Stimulated activated naive CD4-positive, alpha-beta T cell treated with Interleukin-2 at 50 U/mL for 16 hours (primary cell): ENCODE measurements around the gene OR2AG1.
"Not testable (repeated sequence)": the region's sequence is repeated elsewhere in the genome, so short reads cannot be mapped to it uniquely, and the experiment has no call there.

Experiments used
- DNase-seq: peaks from one replicate; lab custom pipeline; 2025; lab: John Stamatoyannopoulos, UW

OR2AG1 gene

DNA sequence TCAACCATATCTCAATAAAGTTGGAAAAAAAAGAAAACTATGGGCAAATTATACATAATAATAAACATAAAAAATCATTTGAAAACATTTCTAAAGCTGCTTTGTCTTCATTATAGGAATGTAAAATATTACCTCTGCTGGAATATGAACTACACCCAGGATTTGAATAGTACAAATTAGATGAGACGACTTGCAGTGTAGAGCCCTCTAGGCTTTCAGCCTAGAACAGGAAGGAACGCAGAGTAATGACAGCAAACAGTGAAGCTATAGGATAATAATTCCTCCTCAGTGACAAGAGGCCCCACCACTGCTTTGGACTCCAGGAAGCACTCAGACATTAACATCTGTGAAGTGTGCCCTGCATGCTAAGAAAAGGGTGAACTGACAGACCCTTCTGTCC lies 7.7 kb downstream of the OR2AG1 start:
- DNase-seq, result no peak

DNA sequence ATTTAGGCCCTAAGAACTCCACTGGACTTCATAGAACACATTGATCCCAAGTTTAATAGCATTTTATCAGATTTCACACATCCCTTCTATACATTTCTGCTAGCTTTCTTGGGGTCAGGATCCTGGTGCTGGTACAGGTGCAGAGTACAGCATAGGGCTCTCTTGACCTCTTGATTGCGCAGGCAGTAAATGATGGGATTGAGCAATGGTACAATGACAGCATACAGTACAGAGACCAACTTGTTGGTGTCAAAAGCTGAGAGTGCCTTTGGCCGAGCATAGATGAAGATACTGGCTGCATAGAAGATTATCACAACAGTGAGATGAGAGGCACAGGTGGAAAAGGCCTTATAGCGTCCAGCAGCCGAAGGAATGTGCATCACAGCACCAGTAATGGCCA lies 11.8 kb downstream of the OR2AG1 start:
- no peak for DNase-seq

DNA sequence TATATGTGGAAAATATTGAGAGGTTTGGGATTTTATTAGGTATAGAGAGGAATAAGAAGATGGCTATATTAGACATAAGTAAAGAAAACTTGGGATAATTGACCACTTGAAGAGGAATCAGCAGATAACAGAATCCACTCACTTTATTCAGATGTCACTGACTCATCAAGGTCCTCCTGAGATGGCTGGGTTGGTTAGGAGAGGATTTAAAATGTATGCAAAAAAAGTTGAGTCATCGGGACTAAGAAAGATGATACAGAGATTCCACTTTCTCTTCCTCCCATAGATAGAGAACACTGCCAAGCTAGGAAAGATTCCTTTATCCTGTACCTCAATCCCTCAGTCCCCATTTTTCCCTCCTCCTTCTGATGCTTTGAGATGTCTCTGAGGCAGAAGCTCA lies 16.6 kb downstream of the OR2AG1 start, which contains the start of gene OR6A2:
OR6A2 (minus strand) TSS at position 288 of the 400 bp plus-strand sequence. CDS start 3,981 bp downstream, outside the sequence.
- no peak for DNase-seq

DNA sequence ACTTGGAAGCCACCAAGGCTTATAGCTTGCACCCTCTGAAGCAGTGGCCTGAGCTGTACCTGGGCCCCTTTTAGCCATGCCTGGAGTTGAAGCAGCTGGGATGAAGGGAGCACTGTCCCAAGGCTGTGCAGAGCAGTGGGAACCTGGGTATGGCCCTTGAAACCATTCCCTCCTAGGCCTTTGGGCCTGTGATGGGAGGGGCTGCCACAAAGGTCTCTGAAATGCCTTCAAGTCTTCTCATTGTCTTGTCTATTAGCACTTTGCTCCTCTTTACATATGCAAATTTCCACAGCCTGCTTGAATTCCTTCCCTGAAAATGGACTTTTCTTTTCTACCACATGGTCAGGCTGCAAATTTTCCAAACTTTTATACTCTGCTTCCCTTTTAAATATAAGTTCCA lies 18.3 kb downstream of the OR2AG1 start:
- DNase-seq, result not testable (repeated sequence)

- no peak for DNase-seq
Observed at GRCh38 chr11:6812390-6813005, 29.7 kb downstream of the OR2AG1 start.

GRCh38 chr11:6813656-6814055 lies 30.8 kb downstream of the OR2AG1 start:
- no peak for DNase-seq

- no peak for DNase-seq
Observed at GRCh38 chr11:6817694-6818093, 34.9 kb downstream of the OR2AG1 start.

DNA sequence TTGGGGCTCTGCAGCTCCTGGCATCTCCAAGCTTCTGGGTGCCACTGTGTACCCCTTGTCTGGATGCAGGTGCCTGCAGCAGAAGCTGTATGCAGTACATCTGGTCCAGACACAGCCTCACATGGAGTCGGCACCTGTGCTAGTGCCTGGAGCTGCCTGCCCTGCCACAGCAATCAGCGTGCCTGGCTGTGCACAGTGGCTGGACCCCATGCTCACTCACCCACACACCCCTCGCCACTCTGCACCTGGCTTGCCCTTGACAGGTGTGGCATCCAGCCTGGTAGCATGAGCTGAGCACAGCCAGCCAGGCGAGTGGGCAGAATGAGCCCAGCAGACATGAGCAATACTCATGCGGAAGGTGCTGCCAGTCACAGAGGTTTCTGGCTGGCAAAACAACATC lies 36.1 kb downstream of the OR2AG1 start:
- DNase-seq, result no peak

- DNase-seq, result no peak
Observed at GRCh38 chr11:6824136-6824823, 41.5 kb downstream of the OR2AG1 start.

DNA sequence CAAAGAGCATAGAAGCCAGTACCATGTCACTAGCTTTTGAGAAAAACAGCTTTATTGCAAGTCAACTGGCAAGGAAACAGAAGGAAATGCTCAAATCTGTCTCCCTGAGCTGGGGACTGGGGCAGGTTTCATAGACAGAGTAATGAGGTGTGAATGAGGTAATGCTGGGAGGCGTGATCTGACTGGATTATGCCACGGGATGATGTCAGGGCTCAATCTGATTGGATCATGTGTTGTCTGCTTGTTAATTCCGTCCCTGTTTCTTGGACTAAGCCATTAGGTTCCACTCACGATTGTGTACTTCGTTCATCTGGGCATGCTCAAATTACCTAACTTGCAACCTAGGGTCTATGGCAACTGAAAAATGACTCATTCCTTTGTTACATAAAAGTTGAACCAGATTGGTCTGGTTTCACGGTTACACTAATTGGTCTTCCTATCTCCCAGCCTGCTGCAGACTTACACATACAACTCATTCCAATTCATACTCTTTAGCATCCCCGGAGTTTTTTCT lies 42.5 kb downstream of the OR2AG1 start:
- DNase-seq, result no peak

DNA sequence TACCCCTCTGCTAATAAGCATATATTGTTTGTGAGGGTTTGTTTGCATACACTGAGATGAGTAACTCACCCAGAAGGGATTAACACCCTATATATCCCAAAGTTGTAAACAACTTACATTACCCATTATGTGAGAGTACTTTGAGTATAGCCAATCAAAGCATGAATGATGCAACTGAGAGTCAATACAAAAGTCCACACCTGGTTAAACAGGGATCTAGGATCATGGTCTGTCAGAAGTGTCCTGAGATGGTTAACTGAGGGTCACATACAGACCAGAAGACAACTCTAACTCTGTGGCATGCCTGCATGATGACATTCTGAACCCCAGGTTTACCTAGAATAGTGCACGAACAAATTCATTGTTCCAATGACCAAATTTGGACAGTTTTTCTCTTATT lies 45.3 kb downstream of the OR2AG1 start:
- no peak for DNase-seq

DNA sequence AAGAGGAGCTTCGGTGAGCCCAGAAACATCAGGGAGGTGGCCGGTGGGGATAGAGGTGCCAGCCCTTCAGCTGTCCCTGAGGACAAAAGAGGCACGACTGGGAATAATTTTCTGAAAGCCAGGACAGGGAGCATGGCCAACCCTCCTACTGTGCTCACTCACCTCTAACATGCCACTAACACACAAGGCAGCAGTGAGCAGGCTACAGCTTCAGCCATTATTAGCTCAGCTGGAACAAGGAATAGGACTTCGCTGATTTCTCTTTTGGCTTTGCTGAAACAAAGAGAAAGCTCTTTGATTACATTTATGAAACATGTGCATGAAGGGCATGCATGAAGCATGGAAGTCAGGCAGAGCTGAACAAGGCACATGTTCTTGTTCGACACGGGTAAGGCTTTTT lies 50.5 kb downstream of the OR2AG1 start:
- no peak for DNase-seq

GRCh38 chr11:6834021-6834420 lies 51.2 kb downstream of the OR2AG1 start:
- no peak for DNase-seq
